Ovary (tissue), 3 donors: Measurements from ENCODE around the gene OLFML2B.

Experiments
- CTCF ChIP-seq, 3 donors: fragments of 450-650 bp in 2 of 3; fragments of 200-600 bp in 1 of 3; IDR thresholded peaks; one replicate each; pipeline versions ENCODE4 v1.5.1 to v1.8.0; 2016 to 2022; ENCODE audit warnings: antibody characterized with exemption in 3 of 3, mild to moderate bottlenecking in 1 of 3
- POLR2A ChIP-seq: fragments of 450-650 bp; IDR thresholded peaks from one replicate; pipeline ENCODE4 v1.6.1; 2017; ENCODE audit warnings: antibody characterized with exemption, mild to moderate bottlenecking, moderate library complexity
- donor health status: DM: no; HTN: no; CAD: no.

GRCh38 chr1:161987303-161987702 is 36.4 kb downstream of the OLFML2B start:
- TF ChIP-seq CTCF (IDR thresholded peaks at IDR 0.05) (no peak), POLR2A (no peak)
